LHCN-M2 (cell line): ENCODE results near the gene ACOX3. TPM values are rescaled to one million over a fixed set of nuclear protein-coding genes. Genes with fewer than 3 reads are reported as not detected.
A peak's percentile ranks its signal among the peaks of the same experiment; 100 is the strongest.

Source experiments
- DNase-seq: peaks from one replicate; pipeline ENCODE4 v3.0.0-alpha.2; 2012; ENCODE audit warnings: low read depth
- total RNA-seq: library from RNA; depleted of rRNA; stranded (reverse); fragments of >200 nt; gene quantifications from 2 replicates; pipeline ENCODE4 v1.2.3, GENCODE V29; 2014

The ACOX3 gene
- total RNA-seq, 1 experiment from 2014 or later = 27.3 TPM

GRCh38 chr4:8468746-8469535 is 28.4 kb upstream of the ACOX3 start:
- DNase-seq = peak; percentile 39

DNA sequence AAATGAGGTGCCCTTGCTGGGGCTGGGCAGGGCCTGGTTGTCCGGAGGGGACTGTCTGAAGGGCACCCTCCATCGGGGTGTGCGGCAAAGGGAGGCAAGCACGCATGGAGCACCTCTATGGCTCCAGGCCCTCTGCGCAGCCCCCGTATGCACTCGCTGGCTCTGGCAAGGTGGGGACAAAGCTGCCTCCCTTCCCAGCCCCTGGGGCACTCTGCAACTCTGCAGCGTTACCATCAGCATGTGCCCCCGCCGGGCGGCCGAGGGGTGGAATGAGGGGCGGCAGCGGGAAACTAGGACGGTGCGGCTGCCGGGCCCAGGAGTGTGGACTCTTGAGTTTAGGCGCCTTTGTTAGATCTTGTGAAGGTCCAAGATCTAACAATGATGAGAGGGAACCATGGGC is 26.5 kb upstream of the ACOX3 start:
- DNase-seq = no peak

- no peak for DNase-seq
These were observed 25.4 kb upstream of the ACOX3 start for GRCh38 chr4:8465615-8466611.

DNA sequence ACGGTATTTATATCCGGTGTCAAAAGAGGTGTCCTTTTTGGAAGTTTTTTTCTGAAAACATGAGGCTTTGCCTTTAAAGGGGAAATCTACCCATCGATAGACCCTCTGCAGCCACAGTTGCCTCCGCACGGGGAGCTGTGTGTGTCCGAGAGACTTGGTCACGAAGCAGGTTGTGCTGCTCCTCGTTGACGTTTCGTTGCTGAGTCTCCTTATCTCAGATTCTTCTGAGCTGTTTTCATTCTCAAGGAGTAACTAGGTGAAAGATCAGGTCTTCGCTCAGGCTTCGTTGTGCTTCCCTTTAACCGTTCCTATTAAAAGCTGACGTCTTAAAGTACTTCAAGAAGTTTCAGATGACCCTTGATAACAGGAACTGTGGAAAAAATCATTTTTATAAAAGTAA is 23.9 kb upstream of the ACOX3 start:
- DNase-seq = no peak

DNA sequence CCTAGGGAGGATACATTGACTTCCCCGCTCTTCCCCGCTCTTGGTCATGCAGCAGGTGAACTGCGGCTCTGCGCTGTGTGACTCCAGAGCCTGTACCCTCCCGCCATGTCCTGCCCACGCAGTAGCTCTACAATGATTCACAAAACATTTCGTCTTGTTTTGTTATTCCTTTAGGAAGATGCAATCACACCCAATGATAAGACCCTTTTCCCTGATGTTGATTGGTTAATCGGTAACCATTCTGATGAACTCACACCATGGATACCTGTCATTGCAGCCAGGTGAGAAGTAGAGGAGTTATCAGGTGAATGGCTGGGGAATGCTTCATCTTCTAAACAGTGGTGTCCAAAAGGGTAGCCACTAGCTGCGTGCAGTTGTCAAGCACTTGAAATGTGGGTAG is 23.3 kb upstream of the ACOX3 start:
- DNase-seq = no peak

GRCh38 chr4:8461616-8462015 is 21.1 kb upstream of the ACOX3 start:
- DNase-seq = no peak

DNA sequence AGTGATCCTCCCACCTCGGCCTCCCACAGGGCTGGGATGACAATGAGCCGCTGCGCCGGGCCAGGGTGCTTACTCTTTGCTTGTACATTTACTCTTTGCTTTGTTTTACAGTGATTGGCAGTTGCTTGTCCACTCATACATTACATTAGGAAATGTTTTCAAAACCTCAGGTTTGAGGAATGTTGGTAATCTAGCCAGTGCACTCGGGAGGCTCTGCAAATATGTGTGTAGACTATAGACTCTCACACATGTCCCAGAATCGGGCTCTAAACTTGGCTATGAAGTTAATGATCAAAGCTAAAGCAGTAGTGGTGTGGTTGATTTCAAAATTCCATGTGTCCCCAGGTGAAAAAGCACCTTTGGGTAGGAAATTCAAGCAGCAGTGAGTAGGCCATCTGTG is 20.6 kb upstream of the ACOX3 start:
- DNase-seq = no peak

- DNase-seq = no peak
These were observed 19.4 kb upstream of the ACOX3 start for GRCh38 chr4:8459867-8460445.

- DNase-seq = no peak
These were observed 17.2 kb upstream of the ACOX3 start for GRCh38 chr4:8457646-8458252.

DNA sequence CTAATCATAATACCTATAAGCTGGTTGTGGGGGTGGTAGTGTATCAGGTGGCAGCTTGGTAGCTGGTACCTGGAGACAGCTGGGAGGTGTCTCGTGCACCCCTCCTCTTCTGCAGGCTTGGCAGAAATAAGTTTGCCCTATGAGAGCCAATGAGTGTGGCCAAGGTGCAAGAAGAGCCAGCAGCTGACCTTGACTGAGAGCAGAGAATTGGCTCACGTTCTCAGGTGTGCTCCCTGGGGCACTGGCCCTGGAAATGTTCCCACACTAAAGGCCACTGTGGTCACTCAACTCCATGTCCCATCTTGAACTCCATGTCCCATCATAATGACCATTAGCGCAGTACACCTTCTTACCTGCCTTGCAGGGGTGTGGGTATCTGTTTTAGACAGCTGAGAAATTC is 13.4 kb upstream of the ACOX3 start:
- no peak for DNase-seq

GRCh38 chr4:8451440-8452182 is 11.1 kb upstream of the ACOX3 start:
- no peak for DNase-seq

DNA sequence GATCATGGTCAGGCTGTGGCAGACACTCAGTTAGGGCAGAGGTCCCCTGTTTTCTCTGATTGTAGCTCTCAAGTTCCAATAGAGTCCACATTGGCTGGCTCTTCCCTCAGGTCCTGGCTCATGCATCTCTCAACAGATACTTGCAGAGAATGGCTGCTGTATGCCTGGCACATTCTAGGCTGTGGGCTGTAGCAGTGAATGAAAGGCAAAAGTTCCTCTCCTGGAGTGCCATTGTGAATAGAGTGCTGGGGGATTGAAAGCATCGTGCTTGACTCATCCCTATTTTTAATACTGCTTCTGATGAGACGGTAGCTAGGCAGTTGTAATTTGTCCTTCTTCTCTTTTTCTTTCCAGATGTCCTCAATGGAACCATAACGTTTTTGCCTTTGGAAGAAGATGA is 5.6 kb upstream of the ACOX3 start:
- DNase-seq = no peak

GRCh38 chr4:8443801-8444200 is 3.3 kb upstream of the ACOX3 start:
- DNase-seq = peak; percentile 26

DNA sequence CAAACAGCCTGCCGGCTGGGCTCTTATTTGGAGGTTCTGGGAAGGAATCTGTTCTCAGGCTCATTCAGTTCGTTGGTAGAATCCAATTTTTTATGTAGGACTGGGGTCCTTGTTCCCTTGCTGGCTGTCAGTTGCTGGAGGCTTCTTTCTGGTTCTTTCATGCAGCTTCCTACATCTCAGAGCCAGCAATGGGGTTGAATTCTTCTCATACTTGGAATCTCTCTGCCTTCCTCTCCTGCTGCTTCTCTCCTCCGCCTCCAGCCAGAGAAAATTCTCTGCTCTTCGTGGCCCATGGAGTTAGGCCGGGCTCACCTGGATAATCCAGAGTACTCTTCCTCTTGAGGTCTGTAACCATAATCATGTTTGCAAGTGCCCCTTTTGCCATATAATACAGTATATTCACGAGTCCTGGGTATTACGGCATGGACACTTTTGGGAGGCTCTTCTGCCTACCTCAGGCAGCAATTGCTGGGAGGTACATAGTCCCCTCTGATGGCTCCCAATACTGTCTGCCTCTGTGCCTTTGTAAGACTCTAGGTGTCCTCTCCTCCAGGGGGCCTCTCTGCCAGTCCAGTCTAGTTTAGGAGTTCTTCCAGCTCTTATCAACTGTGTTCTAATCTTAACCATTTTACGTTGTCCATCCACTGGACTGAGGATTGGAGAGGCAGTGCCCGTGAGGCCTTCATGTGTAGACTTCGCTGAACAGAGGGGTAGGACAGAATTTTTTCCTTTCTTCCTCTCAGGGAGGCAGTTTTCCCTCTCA is 2.3 kb upstream of the ACOX3 start:
- DNase-seq = no peak

DNA sequence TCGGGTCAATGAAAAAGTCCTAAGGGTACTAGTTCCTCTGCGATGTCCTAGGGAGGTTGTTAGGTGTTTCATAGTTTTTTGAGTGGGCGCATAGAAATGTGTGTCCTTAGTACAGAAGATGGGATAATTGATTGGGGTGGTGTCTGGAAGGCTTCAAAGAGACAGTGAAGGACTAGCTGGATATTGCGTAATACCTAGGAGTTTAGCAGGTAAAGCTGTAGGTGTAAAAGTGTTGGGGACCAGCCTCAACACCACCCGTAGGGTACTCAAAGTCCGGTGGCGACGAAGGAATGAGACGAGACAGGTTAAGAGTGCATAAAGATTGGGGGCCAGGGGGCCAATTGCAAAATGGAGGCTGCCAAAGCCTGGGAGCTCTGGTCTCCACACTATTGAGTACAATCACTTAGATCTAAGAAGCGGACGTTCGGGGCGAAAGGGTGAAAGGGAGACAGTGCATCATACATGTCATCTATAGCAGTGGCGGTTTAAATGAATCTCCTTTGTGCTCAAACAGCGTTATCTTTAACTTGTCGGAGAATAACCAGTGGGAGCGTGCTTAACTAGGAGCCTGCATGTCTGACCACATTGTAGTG is 1.1 kb upstream of the ACOX3 start:
- DNase-seq = no peak

- no peak for DNase-seq
These were observed 520 bp downstream of the ACOX3 start for GRCh38 chr4:8439914-8440491.

DNA sequence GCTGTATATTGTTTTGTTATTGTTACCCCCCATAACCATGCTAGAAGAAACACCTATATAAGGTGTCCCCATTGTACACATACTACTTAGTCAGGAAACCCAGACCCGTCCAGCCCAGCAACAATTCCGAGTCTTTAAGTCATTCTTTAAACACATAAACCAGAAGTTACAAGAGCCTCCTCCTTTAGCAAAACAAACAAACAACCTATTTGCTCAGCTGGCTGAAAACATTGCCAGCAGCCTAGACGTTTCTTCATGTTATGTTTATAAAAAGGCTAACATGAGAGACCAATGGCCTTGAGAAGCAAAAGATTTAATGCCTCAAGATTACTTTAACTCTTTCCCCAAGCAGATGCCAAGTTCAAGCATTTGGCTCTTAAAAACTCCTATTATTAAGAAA is 1.4 kb downstream of the ACOX3 start:
- DNase-seq = no peak

DNA sequence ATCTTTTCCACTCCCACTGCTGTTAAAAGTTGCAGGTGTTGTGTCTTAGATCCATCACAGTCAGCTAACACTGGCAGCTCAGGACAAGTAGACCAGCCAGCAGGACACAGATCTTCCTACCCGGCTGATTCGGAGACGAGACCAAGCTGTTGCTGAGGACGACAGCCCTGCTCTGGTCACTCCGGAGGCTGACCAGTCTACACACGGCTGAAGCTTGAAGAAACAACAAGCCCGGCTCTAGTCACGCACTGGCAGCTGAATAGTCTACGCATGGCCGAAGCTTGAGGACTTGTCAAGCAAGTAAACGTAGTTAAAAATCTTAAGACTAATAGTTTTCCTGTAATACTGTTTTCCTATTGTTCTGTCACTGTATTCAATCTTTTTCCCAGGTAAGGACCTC is 1.8 kb downstream of the ACOX3 start:
- DNase-seq = no peak

DNA sequence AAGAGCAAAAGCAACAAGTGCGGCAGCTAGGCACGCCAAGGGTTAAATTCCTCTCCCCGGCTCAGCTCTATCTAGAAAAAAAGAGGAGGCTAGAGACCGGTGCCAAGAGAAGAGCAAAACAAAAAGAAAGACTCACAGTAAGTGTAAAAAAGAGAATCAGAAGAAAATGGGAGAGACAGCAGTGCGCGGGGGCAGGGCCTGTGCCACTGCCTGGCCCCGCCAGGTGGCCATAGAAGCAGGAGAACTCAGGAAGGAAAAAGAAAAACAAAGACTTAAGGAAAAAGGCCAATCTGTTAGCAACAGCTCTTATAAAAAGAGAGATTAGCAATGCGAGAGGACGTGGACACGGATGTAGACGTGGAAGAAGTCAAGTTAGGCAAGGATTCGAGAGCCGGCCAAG is 3.2 kb downstream of the ACOX3 start:
- DNase-seq = no peak
